Keratinocyte (primary cell): ENCODE measurements around the gene CXCR2.

Experiments
- EZH2 ChIP-seq: IDR thresholded peaks from one replicate; pipeline ENCODE4 v1.6.1; 2012; ENCODE audit warnings: inconsistent platforms, mild to moderate bottlenecking, low read length, moderate library complexity
- TF ChIP-seq, protein P1 (sequence below), 3 experiments: IDR thresholded peaks in 1 of 3; conservative IDR thresholded peaks in 1 of 3; optimal IDR thresholded peaks in 1 of 3; 2 replicates in 2 of 3; 3 replicates in 1 of 3; pipeline versions ENCODE3 to v1.5.1; 2011; ENCODE audit warnings: low read length in 3 of 3, mild to moderate bottlenecking in 3 of 3, moderate library complexity in 2 of 3, control low read depth in 1 of 3, inconsistent platforms in 1 of 3; ENCODE audit not compliant: insufficient read depth in 2 of 3; ENCODE audit errors: extremely low read depth in 1 of 3

DNA sequence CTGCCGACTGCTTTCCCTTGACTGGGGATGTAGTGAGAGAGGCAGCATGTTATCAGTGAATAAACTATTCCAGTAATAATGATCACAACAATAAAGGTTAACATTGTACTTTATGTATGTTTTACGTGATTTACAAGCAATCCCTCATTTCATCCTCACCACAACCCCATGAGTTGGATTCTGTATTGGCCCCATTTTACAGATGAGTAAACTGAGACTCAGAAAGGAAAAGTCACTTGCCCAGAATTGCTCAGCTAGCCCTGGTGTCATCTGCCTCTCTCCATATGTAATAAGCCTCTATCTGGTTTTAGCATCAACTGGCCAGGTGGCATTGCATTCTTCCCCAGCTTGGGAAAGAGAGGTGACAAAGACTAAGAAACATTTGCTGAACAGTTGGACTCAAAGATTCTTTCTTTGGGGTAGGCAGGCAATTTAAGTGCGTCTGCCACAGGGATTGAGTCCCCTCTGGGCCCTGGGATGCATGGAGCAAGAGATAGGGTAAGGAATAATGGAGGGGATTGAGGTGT lies 2.2 kb downstream of the CXCR2 start:
- TF ChIP-seq, protein P1, sequence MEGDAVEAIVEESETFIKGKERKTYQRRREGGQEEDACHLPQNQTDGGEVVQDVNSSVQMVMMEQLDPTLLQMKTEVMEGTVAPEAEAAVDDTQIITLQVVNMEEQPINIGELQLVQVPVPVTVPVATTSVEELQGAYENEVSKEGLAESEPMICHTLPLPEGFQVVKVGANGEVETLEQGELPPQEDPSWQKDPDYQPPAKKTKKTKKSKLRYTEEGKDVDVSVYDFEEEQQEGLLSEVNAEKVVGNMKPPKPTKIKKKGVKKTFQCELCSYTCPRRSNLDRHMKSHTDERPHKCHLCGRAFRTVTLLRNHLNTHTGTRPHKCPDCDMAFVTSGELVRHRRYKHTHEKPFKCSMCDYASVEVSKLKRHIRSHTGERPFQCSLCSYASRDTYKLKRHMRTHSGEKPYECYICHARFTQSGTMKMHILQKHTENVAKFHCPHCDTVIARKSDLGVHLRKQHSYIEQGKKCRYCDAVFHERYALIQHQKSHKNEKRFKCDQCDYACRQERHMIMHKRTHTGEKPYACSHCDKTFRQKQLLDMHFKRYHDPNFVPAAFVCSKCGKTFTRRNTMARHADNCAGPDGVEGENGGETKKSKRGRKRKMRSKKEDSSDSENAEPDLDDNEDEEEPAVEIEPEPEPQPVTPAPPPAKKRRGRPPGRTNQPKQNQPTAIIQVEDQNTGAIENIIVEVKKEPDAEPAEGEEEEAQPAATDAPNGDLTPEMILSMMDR (optimal IDR thresholded peaks at IDR 0.05 in 1 of 3, IDR thresholded peaks at IDR 0.05 in 1 of 3, conservative IDR thresholded peaks at IDR 0.05 in 1 of 3; ENCODE audit: extremely low read depth in 1 of 3, insufficient read depth in 2 of 3, low read length in 3 of 3) = no peak
- no peak for TF ChIP-seq EZH2
